ENCODE data around the gene C4BPA.
A peak's percentile ranks its signal among the peaks of the same experiment; 100 is the strongest.

C4BPA gene

GRCh38 chr1:207077470-207078377 lies 26.3 kb upstream of the C4BPA start:
- TF ChIP-seq CTCF (conservative IDR thresholded peaks at IDR 0.05) = peak; percentile 95
- peak overlapping the region; percentile 14; the same call in 1 of the 2 replicates for H3K27ac ChIP-seq

- no peak overlapping the region for H3K27ac ChIP-seq
- TF ChIP-seq CTCF (conservative IDR thresholded peaks at IDR 0.05) = no peak
These were observed 25.4 kb upstream of the C4BPA start for GRCh38 chr1:207078578-207079132.

- no peak for TF ChIP-seq CTCF (conservative IDR thresholded peaks at IDR 0.05)
These were observed 24.3 kb upstream of the C4BPA start for GRCh38 chr1:207079706-207080241.

GRCh38 chr1:207081088-207081487 lies 22.9 kb upstream of the C4BPA start:
- no peak overlapping the region for H3K27ac ChIP-seq
- TF ChIP-seq CTCF (conservative IDR thresholded peaks at IDR 0.05) = no peak

More at GRCh38 chr1:207079706-207080241, 24.3 kb upstream of the C4BPA start:
- no peak overlapping the region for H3K27ac ChIP-seq

- no peak overlapping the region for H3K27ac ChIP-seq
- no peak for TF ChIP-seq CTCF (conservative IDR thresholded peaks at IDR 0.05)
These were observed 22.2 kb upstream of the C4BPA start for GRCh38 chr1:207081806-207082205.

- H3K27ac ChIP-seq = no peak overlapping the region
- TF ChIP-seq CTCF (conservative IDR thresholded peaks at IDR 0.05) = no peak
These were observed 19.8 kb upstream of the C4BPA start for GRCh38 chr1:207084232-207084631.

- no peak overlapping the region for H3K27ac ChIP-seq
- peak; percentile 81 for TF ChIP-seq CTCF (conservative IDR thresholded peaks at IDR 0.05)
These were observed 19.3 kb upstream of the C4BPA start for GRCh38 chr1:207084701-207085180.

Data from VCaP (cell line).